GM12892 (cell line): ENCODE measurements around the gene SEPTIN1.

Experiments used
- DNase-seq: peaks from one replicate; pipeline ENCODE4 v3.0.0; 2011; ENCODE audit not compliant: insufficient read length
- FAIRE-seq: peaks from 2 replicates; lab custom pipeline; 2011; peaks lifted over from hg19 to GRCh38; lab: Jason Lieb, UNC
- POLR2A ChIP-seq: IDR thresholded peaks from 2 replicates; pipeline ENCODE4 v1.6.1; 2011; ENCODE audit warnings: low read depth, low read length, control low read depth
- POLR2AphosphoS5 ChIP-seq: IDR thresholded peaks from 2 replicates; pipeline ENCODE4 v1.6.1; 2011; ENCODE audit warnings: low read depth, low read length, control low read depth
- TAF1 ChIP-seq: IDR thresholded peaks from 2 replicates; pipeline ENCODE4 v1.6.1; 2011; ENCODE audit warnings: low read depth, mild to moderate bottlenecking, control low read depth, low read length, borderline replicate concordance

The SEPTIN1 gene

DNA sequence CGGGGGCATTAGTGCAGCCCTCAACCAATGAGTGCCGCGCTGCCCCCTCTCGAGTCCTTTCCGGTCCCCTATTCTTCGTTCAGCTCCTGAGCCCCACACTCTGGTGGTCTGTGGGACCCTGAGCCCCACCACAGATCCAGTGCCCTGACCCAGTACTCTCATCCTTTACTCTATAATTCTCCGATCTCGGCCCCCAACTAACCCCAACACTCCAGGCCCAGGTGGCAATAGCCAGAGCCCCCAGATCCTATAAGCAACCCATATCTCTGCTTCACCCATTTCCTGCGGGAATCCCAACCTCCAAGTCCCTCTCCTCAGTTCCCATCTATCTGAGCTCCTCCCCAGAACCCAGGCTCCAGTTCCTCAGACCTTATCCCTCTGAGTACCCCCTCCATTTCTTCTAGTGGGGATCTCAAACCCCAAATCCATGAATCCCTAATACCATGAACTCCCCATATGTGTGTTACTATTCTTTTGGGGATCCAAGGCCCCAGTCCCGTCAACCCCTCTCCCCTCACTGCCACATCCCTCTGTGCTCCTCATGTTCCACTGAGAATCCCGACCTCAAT, 11.0 kb downstream of the SEPTIN1 start:
- TF ChIP-seq POLR2AphosphoS5 (0 out of 2 replicates have a peak, but pooled peaks have one; percentile 22), POLR2A (peak; percentile 63; the same call in 1 of the 2 replicates), TAF1 (no peak)
- DNase-seq (no peak), FAIRE-seq (peak; percentile 9)

DNA sequence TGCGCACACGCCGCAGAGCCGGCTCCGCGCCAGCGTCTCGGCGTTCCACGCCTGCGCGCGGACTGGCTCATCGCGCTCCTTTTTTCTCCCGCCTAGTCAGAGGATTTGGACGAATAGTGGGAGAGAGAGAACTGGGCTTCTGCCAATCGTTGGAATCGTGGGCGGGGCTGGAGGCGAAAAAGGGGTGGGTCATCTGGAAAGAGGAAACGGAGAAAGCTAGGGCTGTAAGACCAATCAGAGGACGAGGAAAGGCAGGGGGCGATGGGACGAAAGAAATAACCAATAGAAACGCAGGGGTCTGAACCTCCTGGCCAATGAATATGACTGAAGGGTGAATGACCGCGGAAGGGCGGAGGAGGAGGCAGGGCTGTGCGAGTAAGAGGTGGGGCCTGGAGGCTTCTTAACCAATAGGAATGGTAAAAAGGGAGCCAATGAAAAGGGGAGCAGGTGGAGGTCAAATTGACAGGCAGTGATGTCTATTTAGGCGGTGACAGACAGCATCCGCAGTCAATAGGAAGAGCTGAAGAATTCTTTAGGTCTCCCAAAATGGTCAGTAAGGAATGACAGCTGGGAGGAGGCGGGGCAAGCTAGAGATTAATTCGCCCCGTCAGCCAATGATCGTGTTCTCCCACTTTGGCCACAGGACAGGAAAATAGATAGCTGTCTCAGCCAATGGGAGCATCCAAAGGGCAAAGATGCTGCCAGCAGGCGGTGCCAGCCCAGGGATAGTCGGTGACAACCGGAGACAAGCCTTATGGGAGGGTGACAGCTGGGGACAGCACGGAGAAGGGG, 11.7 kb downstream of the SEPTIN1 start, which contains the start of gene TBC1D10B:
Gene TBC1D10B, minus strand, starts transcription at position 39 of the 792 bp plus-strand sequence. CDS start 311 bp downstream, outside the sequence.
- DNase-seq, result peak; percentile 94
- peak; percentile 99 for FAIRE-seq
- TF ChIP-seq POLR2AphosphoS5 (no peak), POLR2A (no peak), TAF1 (no peak)

GRCh38 chr16:30369938-30370455, 12.4 kb downstream of the SEPTIN1 start:
- FAIRE-seq (no peak), DNase-seq (no peak)
- TF ChIP-seq POLR2AphosphoS5 (no peak), POLR2A (peak; percentile 52; the same call in 1 of the 2 replicates)

DNA sequence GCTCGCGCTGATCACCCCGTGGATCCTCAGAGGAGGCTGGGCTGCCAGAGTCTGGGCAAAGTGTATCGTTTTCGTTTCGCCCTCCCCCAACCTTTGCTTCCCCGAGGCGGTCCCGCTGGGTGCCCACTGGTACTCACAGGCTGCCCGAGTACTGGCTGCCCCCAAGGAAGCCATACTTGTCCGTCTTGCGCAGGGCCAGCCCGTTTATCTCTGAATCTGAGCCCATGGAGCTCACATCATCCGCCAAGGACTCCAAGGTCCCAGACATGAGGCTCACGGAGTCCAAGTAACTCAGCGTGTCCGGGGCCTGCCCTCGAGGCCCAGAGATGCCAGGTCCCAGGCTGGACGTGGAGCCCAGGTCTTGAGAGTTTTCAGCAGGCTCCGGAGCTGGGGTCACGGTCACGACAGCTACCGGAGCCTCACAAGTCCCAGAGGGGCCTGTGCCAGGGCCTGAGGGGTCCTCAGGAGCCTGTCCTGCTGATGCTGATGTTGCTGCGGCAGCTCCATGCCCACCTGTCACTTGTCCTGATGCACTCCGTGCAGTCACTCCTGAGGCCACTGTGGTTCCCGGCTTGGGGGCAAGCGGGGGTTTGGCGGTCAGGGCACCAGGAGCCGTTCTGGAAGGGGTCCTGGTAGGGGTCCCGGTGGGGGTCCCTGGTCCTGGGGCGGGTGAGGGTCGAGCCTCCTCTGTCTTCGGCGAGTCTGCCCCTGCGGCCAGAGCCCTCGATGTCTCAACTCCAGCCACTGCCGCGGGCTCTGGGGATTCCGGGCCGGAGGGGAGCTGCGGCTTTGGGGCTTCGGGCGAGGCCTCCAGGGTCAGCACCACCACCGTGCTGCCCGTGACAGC, 13.0 kb downstream of the SEPTIN1 start:
- FAIRE-seq, result peak; percentile 27
- TF ChIP-seq POLR2AphosphoS5 (no peak), TAF1 (no peak), POLR2A (no peak)
- DNase-seq, result no peak

- no peak for FAIRE-seq
- DNase-seq, result no peak
- no peak for TF ChIP-seq TAF1
- no peak for TF ChIP-seq POLR2AphosphoS5
- no peak for TF ChIP-seq POLR2A
Observed at GRCh38 chr16:30368792-30369090, 13.6 kb downstream of the SEPTIN1 start.

DNA sequence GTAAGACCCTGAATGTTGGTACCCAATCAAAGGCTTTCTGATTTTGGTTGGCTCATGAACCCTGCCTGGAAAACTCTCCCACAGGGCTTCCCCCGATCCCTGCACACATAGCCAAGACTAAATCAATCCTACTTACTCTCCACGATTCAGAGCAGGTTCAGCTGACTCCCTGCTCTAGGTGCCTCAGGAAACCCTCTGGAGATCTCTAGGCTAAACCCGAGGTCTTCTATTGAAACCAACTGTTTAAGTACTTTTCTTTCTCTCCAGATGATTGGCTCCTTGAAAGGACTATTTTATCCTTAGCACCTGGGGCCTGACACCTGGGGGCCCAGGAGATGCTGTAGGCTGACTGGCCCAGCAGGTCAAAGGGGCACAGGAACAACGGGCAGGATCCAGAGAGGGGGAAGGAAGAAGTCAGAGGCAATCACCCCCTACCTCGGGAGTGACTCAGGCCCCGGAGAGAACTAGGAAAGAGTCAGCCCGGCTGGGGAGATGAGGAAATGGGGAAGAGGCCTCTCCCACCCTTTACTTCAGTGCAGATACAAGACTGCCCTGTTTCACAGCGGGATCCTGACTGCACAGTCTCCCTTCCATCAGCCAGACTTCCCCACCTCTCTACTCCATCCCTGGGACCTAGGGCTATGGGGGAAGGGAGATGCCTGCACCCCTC, 14.1 kb downstream of the SEPTIN1 start:
- no peak for DNase-seq
- TF ChIP-seq TAF1 (no peak), POLR2A (no peak), POLR2AphosphoS5 (no peak)
- FAIRE-seq, result no peak

DNA sequence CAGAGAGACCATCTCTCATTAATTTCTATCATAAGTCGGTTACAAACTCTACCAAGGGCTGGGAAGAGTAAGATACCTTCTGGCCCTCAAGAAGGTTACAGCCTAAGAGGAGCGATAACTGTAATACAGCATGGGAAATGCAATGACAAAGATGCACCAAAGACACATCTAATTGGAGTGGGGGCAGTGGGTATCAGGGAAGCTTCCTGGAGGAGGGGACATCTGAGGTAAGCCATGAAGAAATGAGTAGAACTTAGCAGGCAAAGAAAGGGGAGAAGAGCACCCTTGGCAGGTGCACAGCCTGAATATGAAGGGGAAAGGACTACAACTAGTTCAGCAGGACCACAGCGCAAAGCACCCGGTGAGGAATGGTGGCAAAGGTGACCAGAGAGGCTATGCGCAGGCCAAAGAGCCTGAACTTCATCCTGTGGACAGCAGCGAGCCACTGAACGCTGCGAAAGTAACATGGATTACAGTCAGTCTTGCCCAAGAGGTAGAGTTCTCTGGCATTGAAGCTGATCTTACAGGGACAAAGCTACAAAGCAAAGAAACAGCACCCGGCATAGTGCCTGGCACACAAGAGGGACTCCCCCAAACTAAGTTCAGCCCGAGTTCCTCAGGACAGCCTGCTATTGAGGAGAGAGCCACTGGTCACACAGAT, 14.9 kb downstream of the SEPTIN1 start:
- FAIRE-seq (no peak), DNase-seq (no peak)
- TF ChIP-seq POLR2AphosphoS5 (no peak), TAF1 (no peak), POLR2A (no peak)

- TF ChIP-seq POLR2AphosphoS5 (no peak), TAF1 (no peak), POLR2A (no peak)
- FAIRE-seq (no peak), DNase-seq (no peak)
Observed at GRCh38 chr16:30366511-30366910, 15.8 kb downstream of the SEPTIN1 start.

GRCh38 chr16:30365200-30365599, 17.2 kb downstream of the SEPTIN1 start:
- no peak for FAIRE-seq

GRCh38 chr16:30361180-30361579, 21.2 kb downstream of the SEPTIN1 start:
- FAIRE-seq (no peak), DNase-seq (no peak)

More at GRCh38 chr16:30365200-30365599, 17.2 kb downstream of the SEPTIN1 start:
- TF ChIP-seq POLR2AphosphoS5 (no peak), TAF1 (no peak)
- DNase-seq, result no peak

DNA sequence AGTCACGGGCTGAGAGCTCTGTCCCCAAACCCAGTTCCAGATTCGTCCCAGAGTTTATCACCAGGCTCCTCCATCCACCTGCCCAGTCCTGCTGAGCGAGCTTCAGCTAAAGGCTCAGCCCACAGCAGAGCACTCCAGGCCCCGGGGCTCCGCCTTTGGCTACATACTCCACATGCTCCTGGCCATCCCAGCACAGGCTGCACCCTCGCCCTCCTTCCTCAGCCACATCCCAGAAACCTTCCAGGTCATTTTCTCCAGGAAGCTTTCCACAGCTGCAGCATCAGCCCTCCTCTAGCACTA, 22.5 kb downstream of the SEPTIN1 start:
- FAIRE-seq, result no peak
- no peak for DNase-seq
- no peak for TF ChIP-seq POLR2AphosphoS5
- no peak for TF ChIP-seq POLR2A
- no peak for TF ChIP-seq TAF1

More at GRCh38 chr16:30361180-30361579, 21.2 kb downstream of the SEPTIN1 start:
- no peak for TF ChIP-seq POLR2A
- no peak for TF ChIP-seq TAF1
- no peak for TF ChIP-seq POLR2AphosphoS5
